Heart left ventricle (tissue), 16 donors: ENCODE data around the gene ST7. TPM values are rescaled to one million over a fixed set of nuclear protein-coding genes. Genes with fewer than 3 reads are reported as not detected.

ENCODE experiments used
- ATAC-seq, 4 donors: fragments of 200-7000 bp; cut with Tn5 transposase; one replicate each; pipeline ENCODE4 v1.9.1; 2020 to 2022; ENCODE audit warnings: moderate library complexity in 4 of 4, mild to moderate bottlenecking in 3 of 4, moderate number of reproducible peaks in 1 of 4
- DNase-seq, 5 donors: peaks; one replicate each; pipeline ENCODE4 v3.0.0-alpha.2; 2020
- H3K27ac ChIP-seq, 12 donors: fragments of 200-600 bp; sonication (generic) in 4 of 12; one replicate each; pipeline versions ENCODE4 v1.5.0 to v1.8.0; 2016 to 2022; ENCODE audit warnings: mild to moderate bottlenecking in 2 of 12
- H3K27me3 ChIP-seq, 9 donors: fragments of 200-600 bp; sonication (generic) in 2 of 9; one replicate each; pipeline versions ENCODE4 v1.5.1 to v1.8.0; 2016 to 2022; ENCODE audit warnings: mild to moderate bottlenecking in 3 of 9
- H3K36me3 ChIP-seq, 9 donors: fragments of 200-600 bp; sonication (generic) in 2 of 9; one replicate each; pipeline versions ENCODE4 v1.5.0 to v1.8.0; 2018 to 2022; ENCODE audit warnings: mild to moderate bottlenecking in 2 of 9
- H3K4me1 ChIP-seq, 12 donors: fragments of 200-600 bp; sonication (generic) in 4 of 12; one replicate each; pipeline versions ENCODE4 v1.5.0 to v1.8.0; 2016 to 2022; ENCODE audit warnings: mild to moderate bottlenecking in 3 of 12
- H3K4me3 ChIP-seq, 12 donors: fragments of 200-600 bp; sonication (generic) in 4 of 12; one replicate each; pipeline versions ENCODE4 v1.5.0 to v1.8.0; 2017 to 2022; ENCODE audit warnings: mild to moderate bottlenecking in 9 of 12, moderate library complexity in 4 of 12
- H3K9me3 ChIP-seq, 12 donors: fragments of 200-600 bp; sonication (generic) in 4 of 12; one replicate each; pipeline versions ENCODE4 v1.5.0 to v1.8.0; 2016 to 2022; ENCODE audit warnings: mild to moderate bottlenecking in 1 of 12
- CTCF ChIP-seq, 12 donors: fragments of 200-600 bp; sonication (generic) in 4 of 12; IDR thresholded peaks; one replicate each; pipeline versions ENCODE4 v1.5.0 to v1.8.0; 2018 to 2022; ENCODE audit warnings: antibody characterized with exemption in 12 of 12, mild to moderate bottlenecking in 5 of 12
- POLR2A ChIP-seq, 2 donors: fragments of 450-650 bp; IDR thresholded peaks; one replicate each; pipeline ENCODE4 v1.6.1; 2017; ENCODE audit warnings: antibody characterized with exemption in 2 of 2, mild to moderate bottlenecking in 2 of 2, moderate library complexity in 2 of 2
- WGBS, 4 donors: extraction: QIAGEN DNeasy Blood & Tissue Kit in 2 of 4; methylation state at CpG; one replicate each; pipeline versions ENCODE4 v1.1.5 to v1.1.7; 2013 to 2018; 5-methylcytosine and 5-hydroxymethylcytosine counted together
- intact Hi-C, 10 donors: fragments of 100-400 bp; cut with DNase I; formaldehyde crosslinking; loops; one replicate each; pipeline versions ENCODE4 v1.11.1 to v1.14.2; 2022
- polyA plus RNA-seq, 2 donors: library from polyadenylated mRNA; stranded (reverse); fragments of 200-250 nt; gene quantifications; one replicate each; pipeline ENCODE4 v1.2.3, GENCODE V29; 2013
- total RNA-seq, 9 donors: library from RNA; depleted of rRNA in 2 of 9; stranded (reverse); fragments of >200 nt in 2 of 9; fragmentation: NEBNext Ultra II Directional in 3 of 9; extraction: Animal tissue kit (Norgen Biotek cat#: 25700) in 3 of 9; gene quantifications; one replicate each; pipeline versions ENCODE4 v1.1.0 to v1.2.4, GENCODE V29; 2016 to 2023
- donor health status: ischemic (EF 13 %, LVEDD 7.1; RV severe dilation, severe dysfunction).
- donor health status: healthy with polysubstance abuse.
- donor health status: DM: no; HTN: yes; CAD: no.
- donor health status: DM: no; HTN: no; CAD: no.
- donor health status: ischemic (EF 25% LVEDD 6.9; RV normal size, moderate dysfunction).
- donor health status: ischemic (EF 25% LVEDD 5.7; RV mildly dilated, moderate dysfunction).
- donor health status: healthy.
- donor health status: DM: yes; HTN: yes; CAD: no.
- donor health status: ischemic (EF 35%, LVEDD 5.7; RV mildly dilated, moderate dysfunction).
- donor health status: nonischemic (EF 11% LVEDD 7.7; RV severe dilation, severe dysfunction).
- donor health status: DM: yes; HTN: yes; CAD: no.
- donor health status: PGD.
- donor health status: ischemic (EF 29% LVEDD 5.4; RV normal size, mild dysfunction).
- donor health status: nonischemic (EF 23%, LVEDD 6.1; RV moderate dilation, normal function).

The ST7 gene
- total and polyA plus RNA-seq, 11 donors, result 16.0 to 41.3 (median 25.5) TPM

DNA sequence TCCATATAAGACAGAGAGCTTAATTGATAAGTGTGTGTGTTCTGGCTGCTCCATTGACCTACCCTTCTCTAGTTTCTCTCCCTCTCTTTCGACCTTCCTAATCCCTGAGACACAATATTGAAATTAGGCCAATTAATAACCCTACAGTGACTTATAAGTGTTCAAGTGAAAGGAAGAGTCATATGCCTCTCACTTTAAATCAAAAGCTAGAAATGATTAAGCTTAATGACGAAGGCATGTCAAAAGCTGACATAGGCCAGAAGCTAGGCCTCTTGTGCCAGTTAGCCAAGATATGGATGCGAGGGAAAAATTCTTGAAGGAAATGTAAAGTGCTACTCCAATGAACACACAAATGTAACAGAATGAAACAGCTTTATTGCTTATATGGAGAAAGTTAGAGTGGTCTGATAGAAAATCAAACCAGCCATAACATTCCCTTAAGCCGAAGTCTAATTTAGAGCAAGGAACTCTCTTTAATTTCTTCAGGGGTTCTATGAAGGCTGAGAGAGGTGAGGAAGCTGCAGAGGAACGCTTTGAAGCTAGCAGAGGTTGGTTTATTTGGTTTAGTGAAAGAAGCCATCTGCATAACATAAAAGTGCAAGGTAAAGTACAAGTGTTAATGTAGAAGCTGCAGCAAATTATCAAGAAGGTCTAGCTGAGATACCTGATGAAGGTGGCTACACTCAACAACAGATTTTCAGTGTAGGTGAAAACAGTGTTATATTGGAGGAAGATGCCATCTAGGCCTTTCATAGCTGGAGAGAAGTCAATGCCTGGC is 53.8 kb downstream of the ST7 start:
- Histone ChIP-seq H3K27me3 (no peaks in the 10 kb centered on the region), H3K36me3 (no peaks in the 10 kb centered on the region), H3K9me3 (no peaks in the 10 kb centered on the region), H3K27ac (no peak overlapping the region), H3K4me3 (no peak overlapping the region), H3K4me1 (peaks cover 0 to 44% (median 9%) of the 10 kb centered on the region in 12 donors)
- TF ChIP-seq CTCF (IDR thresholded peaks at IDR 0.05) (no peak), POLR2A (IDR thresholded peaks at IDR 0.05) (no peak)
- intact Hi-C loops, result loop anchor here in 1 of 10 donors (5.0 kb wide), 1 partner anchor 105 kb away; no protein-coding TSS in a partner anchor
- ATAC-seq, result peak in 1 of 4 donors; percentile 11
- no peak for DNase-seq
- 67 to 75% (median 70%) methylated on average over 5 of the region's 5 CpGs for WGBS, 4 donors

- WGBS, 4 donors, result 77 to 87% (median 82%) methylated on average over 3 of the region's 3 CpGs
- peaks cover 0 to 44% (median 9%) of the 10 kb centered on the region in 12 donors for H3K4me1 ChIP-seq
- no peaks in the 10 kb centered on the region for H3K36me3 ChIP-seq
- no peak for DNase-seq
- H3K27ac ChIP-seq, result no peak overlapping the region
- no peaks in the 10 kb centered on the region for H3K9me3 ChIP-seq
- TF ChIP-seq POLR2A (IDR thresholded peaks at IDR 0.05) (no peak), CTCF (IDR thresholded peaks at IDR 0.05) (no peak)
- no peaks in the 10 kb centered on the region for H3K27me3 ChIP-seq
- intact Hi-C loops, result loop anchor here in 1 of 10 donors (5.0 kb wide), 1 partner anchor 104 kb away; no protein-coding TSS in a partner anchor
- no peak overlapping the region for H3K4me3 ChIP-seq
- ATAC-seq, result no peak
These were observed 55.0 kb downstream of the ST7 start for GRCh38 chr7:117008118-117008885.

- 90 to 98% (median 96%) methylated on average over 2 of the region's 2 CpGs for WGBS, 4 donors
- no peak for TF ChIP-seq POLR2A (IDR thresholded peaks at IDR 0.05)
- no peak for TF ChIP-seq CTCF (IDR thresholded peaks at IDR 0.05)
- no peak for DNase-seq
These were observed 55.7 kb downstream of the ST7 start for GRCh38 chr7:117008886-117009531.

More at GRCh38 chr7:117008886-117009531, 55.7 kb downstream of the ST7 start:
- peaks cover 0 to 45% (median 9%) of the 10 kb centered on the region in 12 donors for H3K4me1 ChIP-seq
- H3K27ac ChIP-seq, result no peak overlapping the region
- intact Hi-C loops, result loop anchor here in 1 of 10 donors (5.0 kb wide), 1 partner anchor 103 kb away; no protein-coding TSS in a partner anchor
- H3K27me3 ChIP-seq, result no peaks in the 10 kb centered on the region
- ATAC-seq, result no peak
- H3K4me3 ChIP-seq, result no peak overlapping the region
- H3K36me3 ChIP-seq, result no peaks in the 10 kb centered on the region
- no peaks in the 10 kb centered on the region for H3K9me3 ChIP-seq
